Measurements from ENCODE around the gene TENM4.
"Not testable (repeated sequence)": the region's sequence is repeated elsewhere in the genome, so short reads cannot be mapped to it uniquely, and the experiment has no call there.

TENM4 gene

GRCh38 chr11:78645226-78646202, 795.3 kb downstream of the TENM4 start:
- Mint-ChIP-seq H3K36me3 (no peaks in the 10 kb centered on the region), H3K4me1 (peaks cover 20% of the 10 kb centered on the region), H3K27ac (peak overlapping the region; percentile 23), H3K4me3 (peak overlapping the region; percentile 39), H3K9me3 (no peaks in the 10 kb centered on the region), H3K27me3 (no peaks in the 10 kb centered on the region)

- no peak overlapping the region for H3K27ac Mint-ChIP-seq
- H3K4me3 Mint-ChIP-seq = no peak overlapping the region
- no peaks in the 10 kb centered on the region for H3K36me3 Mint-ChIP-seq
- H3K27me3 Mint-ChIP-seq = no peaks in the 10 kb centered on the region
- H3K4me1 Mint-ChIP-seq = peaks cover 20% of the 10 kb centered on the region
- no peaks in the 10 kb centered on the region for H3K9me3 Mint-ChIP-seq
Measured at GRCh38 chr11:78643676-78644056, 797.2 kb downstream of the TENM4 start.

DNA sequence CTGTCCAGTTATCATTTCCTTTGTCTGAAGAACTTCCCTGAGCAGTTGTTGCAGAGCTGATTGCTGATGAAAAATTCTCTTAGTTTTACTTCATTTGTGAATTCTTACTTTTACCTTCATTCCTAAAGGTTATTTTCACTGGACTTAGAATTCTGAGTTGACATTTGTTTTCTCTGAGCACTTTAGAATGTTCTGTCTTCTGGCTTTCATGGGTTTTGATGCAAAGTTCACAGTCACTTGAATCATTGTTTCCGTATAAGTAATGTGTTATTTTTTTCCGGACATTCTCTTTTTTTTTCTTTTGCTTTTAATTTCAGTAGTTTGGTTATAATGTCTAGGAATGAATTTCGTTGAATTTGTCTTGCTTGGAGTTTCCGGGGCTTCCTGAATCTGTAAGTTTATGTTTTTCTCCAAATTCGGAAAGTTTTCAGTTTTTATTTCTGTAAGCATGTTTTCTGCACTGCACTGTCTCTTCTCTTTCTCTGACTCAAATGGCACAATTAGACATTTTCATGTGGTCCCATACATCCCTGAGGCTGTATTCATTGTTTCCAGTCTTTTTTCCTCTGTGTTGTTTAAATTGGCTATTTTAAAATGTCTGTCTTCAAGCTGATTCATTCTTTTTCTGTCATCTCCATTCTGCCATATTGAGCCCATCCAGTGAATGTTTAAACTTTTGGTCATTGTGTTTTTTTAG, 797.7 kb downstream of the TENM4 start:
- H3K9me3 Mint-ChIP-seq = no peaks in the 10 kb centered on the region
- peak overlapping the region; percentile 85 for H3K27ac Mint-ChIP-seq
- H3K4me1 Mint-ChIP-seq = peaks cover 20% of the 10 kb centered on the region
- no peaks in the 10 kb centered on the region for H3K36me3 Mint-ChIP-seq
- H3K4me3 Mint-ChIP-seq = peak overlapping the region; percentile 28
- no peaks in the 10 kb centered on the region for H3K27me3 Mint-ChIP-seq

- Mint-ChIP-seq H3K4me1 (peaks cover 20% of the 10 kb centered on the region), H3K4me3 (no peak overlapping the region), H3K27ac (no peak overlapping the region), H3K36me3 (no peaks in the 10 kb centered on the region), H3K9me3 (no peaks in the 10 kb centered on the region), H3K27me3 (no peaks in the 10 kb centered on the region)
Measured at GRCh38 chr11:78641541-78641940, 799.3 kb downstream of the TENM4 start.

DNA sequence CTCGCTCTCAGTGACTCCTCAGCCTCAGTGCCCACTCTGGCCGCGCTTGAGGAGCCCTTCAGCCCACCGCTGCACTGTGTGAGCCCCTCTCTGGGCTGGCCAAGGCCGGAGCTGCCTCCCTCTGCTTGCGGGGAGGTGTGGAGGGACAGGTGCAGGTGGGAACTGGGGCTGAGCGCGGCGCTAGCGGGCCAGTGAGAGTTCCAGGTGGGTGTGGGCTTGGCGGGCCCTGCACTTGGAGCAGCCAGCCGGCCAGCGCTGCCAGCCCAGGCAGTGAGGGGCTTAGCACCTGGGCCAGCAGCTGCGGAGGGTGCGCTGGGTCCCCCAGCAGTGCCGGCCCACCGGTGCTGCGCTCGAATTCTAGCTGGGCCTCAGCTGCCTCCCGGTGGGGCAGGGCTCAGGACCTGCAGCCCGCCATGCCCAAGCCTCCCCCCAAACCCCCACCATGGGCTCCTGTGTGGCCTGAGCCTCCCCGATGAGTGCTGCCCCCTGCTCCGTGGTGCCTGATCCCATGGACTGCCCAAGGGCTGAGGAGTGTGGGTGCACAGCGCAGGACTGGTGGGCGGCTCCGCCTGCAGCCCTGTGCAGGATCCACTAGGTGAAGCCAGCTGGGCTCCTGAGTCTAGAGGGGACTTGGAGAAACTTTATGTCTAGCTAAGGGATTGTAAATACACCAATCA, 802.0 kb downstream of the TENM4 start:
- Mint-ChIP-seq H3K9me3 (peaks cover 5% of the 10 kb centered on the region), H3K27me3 (peaks cover 4% of the 10 kb centered on the region), H3K27ac (no peak overlapping the region), H3K36me3 (peaks cover 5% of the 10 kb centered on the region), H3K4me1 (peaks cover 21% of the 10 kb centered on the region), H3K4me3 (no peak overlapping the region)

GRCh38 chr11:78637527-78637926, 803.3 kb downstream of the TENM4 start:
- not testable (repeated sequence) for H3K4me3 Mint-ChIP-seq, H3K27me3 Mint-ChIP-seq, H3K9me3 Mint-ChIP-seq, H3K27ac Mint-ChIP-seq, H3K36me3 Mint-ChIP-seq
- peaks cover 11% of the 10 kb centered on the region for H3K4me1 Mint-ChIP-seq

GRCh38 chr11:78635814-78636506, 804.9 kb downstream of the TENM4 start:
- no peak overlapping the region for H3K27ac Mint-ChIP-seq
- peaks cover 5% of the 10 kb centered on the region for H3K36me3 Mint-ChIP-seq
- H3K27me3 Mint-ChIP-seq = peaks cover 4% of the 10 kb centered on the region
- H3K4me1 Mint-ChIP-seq = peaks cover 6% of the 10 kb centered on the region
- no peak overlapping the region for H3K4me3 Mint-ChIP-seq
- peaks cover 11% of the 10 kb centered on the region for H3K9me3 Mint-ChIP-seq

DNA sequence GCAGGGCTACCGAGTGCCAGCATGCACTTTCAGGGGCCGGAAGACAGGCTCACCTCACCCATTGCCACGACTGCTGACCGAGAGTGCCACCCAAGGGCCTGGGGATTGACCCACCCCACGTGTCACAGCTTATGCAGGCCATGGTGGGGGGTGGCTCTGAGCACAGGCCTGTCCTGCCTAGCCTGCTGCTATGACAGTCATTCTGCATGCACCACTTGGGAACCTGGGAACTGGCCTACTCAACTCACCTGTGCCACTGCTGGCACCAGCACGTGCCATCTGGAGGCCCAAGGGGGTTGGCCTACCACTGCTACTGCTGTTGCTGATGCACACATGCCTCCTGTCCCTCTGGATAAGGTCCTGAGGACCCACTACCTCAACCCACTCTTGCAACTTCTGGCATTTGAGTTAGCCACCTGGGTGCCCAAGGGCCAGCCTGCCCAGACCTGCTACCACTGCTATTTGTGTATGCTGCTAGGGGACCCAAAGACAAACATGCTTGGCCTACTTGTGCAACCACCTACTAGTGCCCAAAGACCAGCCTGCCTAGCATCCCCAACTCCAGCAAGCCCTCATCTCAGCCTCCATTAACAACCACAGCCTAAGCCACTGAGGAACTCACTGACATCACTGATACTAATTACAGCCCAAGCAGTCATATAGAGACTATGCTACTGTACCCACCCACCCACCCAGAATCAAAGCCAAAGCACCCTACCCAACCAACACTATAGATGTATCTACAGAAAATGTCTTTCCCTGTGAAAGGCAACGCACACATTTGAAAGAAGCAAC, 807.1 kb downstream of the TENM4 start:
- peaks cover 6% of the 10 kb centered on the region for H3K4me1 Mint-ChIP-seq
- H3K27ac Mint-ChIP-seq = no peak overlapping the region
- H3K36me3 Mint-ChIP-seq = peaks cover 7% of the 10 kb centered on the region
- peaks cover 18% of the 10 kb centered on the region for H3K9me3 Mint-ChIP-seq
- peaks cover 4% of the 10 kb centered on the region for H3K27me3 Mint-ChIP-seq
- no peak overlapping the region for H3K4me3 Mint-ChIP-seq

DNA sequence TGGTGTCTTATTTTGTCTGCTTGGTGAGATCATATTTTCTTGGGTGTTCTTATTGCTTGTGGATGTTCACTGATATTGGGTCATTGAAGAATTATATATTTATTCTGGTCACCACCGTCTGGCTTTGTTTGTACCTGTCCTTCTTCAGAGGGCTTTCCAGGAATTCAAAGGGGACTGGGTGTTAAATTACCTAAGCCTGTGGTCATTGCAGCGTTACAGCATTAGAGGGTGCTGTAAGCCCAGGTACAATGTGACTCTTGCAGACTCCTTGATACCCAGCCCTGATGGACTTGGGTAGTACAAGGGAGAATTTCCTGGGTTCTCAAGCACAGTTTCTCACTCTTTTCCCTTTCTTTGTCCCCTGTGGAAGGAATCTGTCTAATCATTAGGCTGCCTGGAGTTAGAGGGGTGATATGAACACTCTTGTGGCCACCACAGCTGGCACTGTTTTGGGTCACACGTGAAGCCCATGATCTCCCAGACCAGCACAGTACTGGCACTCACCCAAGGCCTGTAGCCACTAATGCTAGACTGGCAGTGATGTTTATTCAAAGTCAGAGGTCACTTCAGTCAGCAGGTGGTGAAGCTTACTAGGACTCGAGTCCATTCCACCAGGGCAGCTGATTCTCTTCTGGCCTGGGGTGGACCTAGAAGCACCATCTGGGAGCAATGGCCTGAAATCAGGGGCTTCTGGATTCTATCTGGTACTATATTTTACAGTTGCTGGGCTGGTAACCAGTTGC, 810.1 kb downstream of the TENM4 start:
- Mint-ChIP-seq H3K36me3 (peaks cover 9% of the 10 kb centered on the region), H3K4me1 (peaks cover 1% of the 10 kb centered on the region), H3K27me3 (peaks cover 4% of the 10 kb centered on the region), H3K27ac (no peak overlapping the region), H3K4me3 (no peak overlapping the region), H3K9me3 (peaks cover 30% of the 10 kb centered on the region)

DNA sequence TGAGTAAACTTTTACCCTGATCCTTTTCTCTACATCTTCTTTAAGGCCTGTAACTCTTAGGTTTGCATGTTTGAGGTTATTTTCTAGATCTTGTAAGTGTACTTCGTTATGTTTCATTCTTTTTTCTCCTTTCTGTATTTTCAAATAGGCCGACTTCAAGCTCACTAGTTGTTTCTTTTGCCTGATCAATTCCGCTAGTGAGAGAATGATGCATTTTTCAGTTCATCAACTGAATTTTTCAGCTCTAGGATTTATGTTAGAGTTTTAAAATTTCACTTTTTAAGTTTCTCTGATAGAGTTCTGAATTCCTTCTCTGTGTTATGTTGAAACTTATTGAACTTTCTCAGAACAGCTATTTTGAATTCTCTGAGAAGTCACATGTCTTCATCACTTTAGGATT, 810.7 kb downstream of the TENM4 start:
- Mint-ChIP-seq H3K9me3 (peaks cover 30% of the 10 kb centered on the region), H3K27ac (no peak overlapping the region), H3K27me3 (peaks cover 4% of the 10 kb centered on the region), H3K4me3 (no peak overlapping the region), H3K4me1 (no peaks in the 10 kb centered on the region), H3K36me3 (peaks cover 8% of the 10 kb centered on the region)

DNA sequence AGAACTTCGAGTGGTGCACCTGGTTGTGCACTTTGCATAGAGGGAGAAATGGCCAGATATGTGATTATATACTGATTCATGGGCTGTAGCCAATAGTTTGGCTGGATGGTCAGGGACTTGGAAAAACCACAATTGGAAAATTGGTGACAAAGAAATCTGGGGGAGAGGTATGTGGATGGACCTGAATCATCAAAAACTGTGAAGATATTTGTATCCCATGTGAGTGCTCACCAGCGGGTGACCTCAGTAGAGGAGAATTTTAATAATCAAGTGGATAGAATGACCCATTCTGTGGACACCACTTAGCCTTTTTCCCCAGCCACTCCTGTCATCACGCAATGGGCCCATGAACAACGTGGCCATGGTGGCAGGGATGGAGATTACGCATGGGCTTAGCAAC, 818.2 kb downstream of the TENM4 start:
- H3K36me3 Mint-ChIP-seq = no peaks in the 10 kb centered on the region
- no peak overlapping the region for H3K27ac Mint-ChIP-seq
- peaks cover 11% of the 10 kb centered on the region for H3K9me3 Mint-ChIP-seq
- H3K27me3 Mint-ChIP-seq = peaks cover 2% of the 10 kb centered on the region
- no peaks in the 10 kb centered on the region for H3K4me1 Mint-ChIP-seq
- H3K4me3 Mint-ChIP-seq = no peak overlapping the region

DNA sequence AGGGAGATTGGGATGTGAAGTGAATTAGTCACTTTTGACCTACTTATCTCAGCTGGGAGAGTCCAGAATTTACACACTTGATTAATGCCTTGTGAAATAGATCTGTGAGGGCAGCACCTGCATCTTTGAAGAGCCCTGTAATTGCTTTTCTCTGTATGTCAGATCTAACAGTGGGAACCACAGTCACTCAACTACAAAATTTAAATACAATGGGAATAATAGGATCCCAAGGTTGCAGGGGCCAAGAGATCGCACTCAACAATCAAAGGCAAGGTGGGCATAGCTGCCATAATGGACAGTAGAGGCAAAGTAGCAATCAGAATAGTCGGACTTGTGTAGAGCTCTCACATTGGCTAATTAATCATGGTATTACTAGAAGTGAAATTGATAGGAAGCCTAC, 820.7 kb downstream of the TENM4 start:
- Mint-ChIP-seq H3K36me3 (no peaks in the 10 kb centered on the region), H3K9me3 (peaks cover 9% of the 10 kb centered on the region), H3K27ac (no peak overlapping the region), H3K4me3 (no peak overlapping the region), H3K27me3 (peaks cover 2% of the 10 kb centered on the region), H3K4me1 (no peaks in the 10 kb centered on the region)

DNA sequence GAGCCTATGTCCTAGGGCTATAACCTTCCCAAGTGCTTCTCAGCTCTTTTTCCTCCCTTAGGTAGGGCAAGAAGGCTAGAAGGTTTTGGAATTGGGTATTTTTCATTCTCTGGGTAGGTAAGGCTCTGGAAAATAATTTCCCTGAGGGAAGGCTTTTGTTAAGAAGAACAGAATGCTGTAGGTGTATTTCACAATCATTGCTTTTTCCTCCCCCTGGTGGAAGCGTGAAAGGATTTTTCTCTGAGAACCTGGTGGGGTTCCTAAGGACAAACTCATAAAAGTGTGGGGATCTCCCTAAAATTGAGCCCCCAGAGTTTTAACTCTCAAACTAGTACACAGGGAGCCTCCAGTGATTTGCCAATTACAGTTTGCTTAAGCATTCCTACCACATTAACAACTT, 825.1 kb downstream of the TENM4 start:
- H3K9me3 Mint-ChIP-seq = peaks cover 9% of the 10 kb centered on the region
- H3K27ac Mint-ChIP-seq = no peak overlapping the region
- no peak overlapping the region for H3K4me3 Mint-ChIP-seq
- H3K4me1 Mint-ChIP-seq = no peaks in the 10 kb centered on the region
- no peaks in the 10 kb centered on the region for H3K36me3 Mint-ChIP-seq
- H3K27me3 Mint-ChIP-seq = no peaks in the 10 kb centered on the region

- H3K4me1 Mint-ChIP-seq = no peaks in the 10 kb centered on the region
- H3K9me3 Mint-ChIP-seq = no peaks in the 10 kb centered on the region
- H3K27ac Mint-ChIP-seq = no peak overlapping the region
- H3K36me3 Mint-ChIP-seq = no peaks in the 10 kb centered on the region
- H3K27me3 Mint-ChIP-seq = no peaks in the 10 kb centered on the region
- H3K4me3 Mint-ChIP-seq = no peak overlapping the region
Measured at GRCh38 chr11:78613378-78613813, 827.4 kb downstream of the TENM4 start.
